Caco-2 (cell line): ENCODE data around the gene CNIH2. TPM values are rescaled to one million over a fixed set of nuclear protein-coding genes. Genes with fewer than 3 reads are reported as not detected.

Experiments used
- BruUV-seq: library from RNA; stranded (reverse); fragments of 400-500 nt; replicated peaks from 2 replicates; lab custom pipeline; 2021; lab: Mats Ljungman, UMichigan
- CTCF ChIA-PET: fragments of 300-600 bp; sonication (Branson Sonifier 250); formaldehyde crosslinking; loops from one replicate; lab custom pipeline; 2022; ENCODE audit warnings: antibody characterized with exemption; lab: Charles Lee
- POLR2A ChIA-PET: fragments of 300-600 bp; sonication (Branson Sonifier 250); formaldehyde crosslinking; loops from one replicate; lab custom pipeline; 2022; ENCODE audit warnings: antibody characterized with exemption; lab: Charles Lee
- DNase-seq, 2 experiments: peaks; one replicate each; pipeline versions ENCODE4 v3.0.0 to v3.0.0-alpha.2; 2020 to 2022
- H3K27me3 ChIP-seq: replicated peaks from 2 replicates; pipeline ENCODE4 v1.6.0; 2011; ENCODE audit warnings: low read length; ENCODE audit not compliant: control insufficient read depth, insufficient read depth
- H3K36me3 ChIP-seq: 2 replicates; pipeline ENCODE4 v1.5.1; 2011; ENCODE audit warnings: low read length; ENCODE audit not compliant: control insufficient read depth, insufficient read depth
- H3K4me1 ChIP-seq: fragments of 250-450 bp; sonication (Bioruptor Pico); 2 replicates; pipeline ENCODE4 v1.5.1; 2020; ENCODE audit warnings: mild to moderate bottlenecking
- H3K4me3 ChIP-seq: 2 replicates; pipeline ENCODE4 v1.5.1; 2011; ENCODE audit warnings: low read depth, mild to moderate bottlenecking, control low read depth, low read length
- H3K9me3 ChIP-seq: fragments of 250-450 bp; sonication (Bioruptor Pico); 2 replicates; pipeline ENCODE4 v1.5.1; 2020; ENCODE audit warnings: mild to moderate bottlenecking, moderate library complexity
- H3K27ac Mint-ChIP-seq: one replicate; pipeline ENCODE4 v1.8.0; 2022; ENCODE audit warnings: mixed read lengths; ENCODE audit not compliant: unreplicated experiment
- H3K27me3 Mint-ChIP-seq: one replicate; pipeline ENCODE4 v1.8.0; 2022; ENCODE audit warnings: mixed read lengths; ENCODE audit not compliant: insufficient read depth, unreplicated experiment
- H3K36me3 Mint-ChIP-seq: one replicate; pipeline ENCODE4 v1.8.0; 2022; ENCODE audit warnings: mild to moderate bottlenecking, mixed read lengths; ENCODE audit not compliant: insufficient read depth, unreplicated experiment
- H3K4me1 Mint-ChIP-seq: one replicate; pipeline ENCODE4 v1.8.0; 2022; ENCODE audit warnings: low read depth, mixed read lengths; ENCODE audit not compliant: unreplicated experiment
- H3K4me3 Mint-ChIP-seq: one replicate; pipeline ENCODE4 v1.8.0; 2022; ENCODE audit warnings: mild to moderate bottlenecking, moderate library complexity, mixed read lengths; ENCODE audit not compliant: unreplicated experiment
- H3K9me3 Mint-ChIP-seq: one replicate; pipeline ENCODE4 v1.8.0; 2022; ENCODE audit warnings: mixed read lengths; ENCODE audit not compliant: unreplicated experiment
- CTCF ChIP-seq, 2 experiments: fragments of 200-600 bp in 1 of 2; IDR thresholded peaks; 1 replicate in 1 of 2; 2 replicates in 1 of 2; pipeline versions ENCODE4 v1.5.1 to v1.8.0; 2011 to 2022; ENCODE audit warnings: antibody characterized with exemption in 1 of 2, control low read depth in 1 of 2, inconsistent platforms in 1 of 2, low read depth in 1 of 2, low read length in 1 of 2, mild to moderate bottlenecking in 1 of 2, moderate library complexity in 1 of 2; ENCODE audit not compliant: insufficient read depth in 1 of 2, severe bottlenecking in 1 of 2, unreplicated experiment in 1 of 2
- intact Hi-C: fragments of 100-400 bp; cut with micrococcal nuclease; formaldehyde crosslinking; loops from one replicate; pipeline ENCODE4 v1.10.0; 2022; ENCODE audit not compliant: unreplicated experiment
- total RNA-seq: library from RNA; stranded (reverse); gene quantifications from 2 replicates; pipeline ENCODE4 v1.2.3, GENCODE V29; 2022

Gene CNIH2
- total RNA-seq, 1 experiment from 2014 or later = 6.1 TPM

GRCh38 chr11:66268952-66269905 lies 8.7 kb upstream of the CNIH2 start:
- DNase-seq = peak; percentile 55 to 70
- H3K36me3 ChIP-seq = peaks cover 4% of the 10 kb centered on the region
- H3K9me3 ChIP-seq = no peaks in the 10 kb centered on the region
- no peaks in the 10 kb centered on the region for H3K9me3 Mint-ChIP-seq
- CTCF ChIA-PET = interaction anchor here (0.7 to 2.1 kb wide), 3 partner anchors 17 to 47 kb away, joined by 4 to 9 read pairs (median 5); no protein-coding TSS in a partner anchor
- BruUV-seq = TSS peak; percentile 58
- peak overlapping the region; percentile 78 for H3K4me3 ChIP-seq
- peak in 1 of 2 experiments; percentile 49 for TF ChIP-seq CTCF (IDR thresholded peaks at IDR 0.05; ENCODE audit: insufficient read depth in 1 of 2, low read depth in 1 of 2, low read length in 1 of 2, severe bottlenecking in 1 of 2, unreplicated experiment in 1 of 2)
- H3K4me1 ChIP-seq = no peaks in the 10 kb centered on the region
- H3K4me1 Mint-ChIP-seq = peaks cover 8% of the 10 kb centered on the region
- POLR2A ChIA-PET = no interaction called here
- no peaks in the 10 kb centered on the region for H3K27me3 Mint-ChIP-seq
- intact Hi-C loops = loop anchor here (1.0 kb wide), 4 partner anchors 8 to 43 kb away; partner anchors contain the start of gene YIF1A
- H3K27ac Mint-ChIP-seq = peak overlapping the region; percentile 87
- H3K27me3 ChIP-seq = no peaks in the 10 kb centered on the region
- H3K36me3 Mint-ChIP-seq = peaks cover 53% of the 10 kb centered on the region
- H3K4me3 Mint-ChIP-seq = peak overlapping the region; percentile 92

DNA sequence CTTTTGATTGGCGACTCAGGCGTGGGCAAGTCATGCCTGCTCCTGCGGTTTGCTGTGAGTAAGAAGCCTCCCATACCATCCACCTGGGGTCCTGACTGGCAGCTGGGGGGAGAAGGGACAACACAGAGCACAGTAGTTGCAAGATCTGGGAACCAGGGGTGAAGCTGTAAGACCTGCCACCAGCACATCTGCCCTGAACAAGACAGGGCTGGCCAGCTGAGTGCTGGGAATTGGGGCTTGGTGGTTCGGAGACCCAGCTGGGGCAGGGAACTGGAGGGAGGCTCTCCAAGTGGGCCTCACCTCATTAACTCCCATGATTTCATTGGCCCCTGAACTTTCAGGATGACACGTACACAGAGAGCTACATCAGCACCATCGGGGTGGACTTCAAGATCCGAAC lies 6.2 kb upstream of the CNIH2 start:
- peaks cover 6% of the 10 kb centered on the region for H3K4me1 Mint-ChIP-seq
- TF ChIP-seq CTCF (IDR thresholded peaks at IDR 0.05; ENCODE audit: insufficient read depth in 1 of 2, low read depth in 1 of 2, low read length in 1 of 2, severe bottlenecking in 1 of 2, unreplicated experiment in 1 of 2) = no peak
- no peaks in the 10 kb centered on the region for H3K9me3 ChIP-seq
- no peaks in the 10 kb centered on the region for H3K4me1 ChIP-seq
- H3K27ac Mint-ChIP-seq = no peak overlapping the region
- H3K4me3 ChIP-seq = no peak overlapping the region
- BruUV-seq = no TSS peak
- CTCF ChIA-PET = interaction anchor here (0.5 to 0.6 kb wide), 3 partner anchors 12 to 202 kb away, joined by 3 to 9 read pairs (median 5); partner anchors contain the start of gene PACS1
- intact Hi-C loops = no loop called here
- H3K9me3 Mint-ChIP-seq = no peaks in the 10 kb centered on the region
- no peak overlapping the region for H3K4me3 Mint-ChIP-seq
- peaks cover 5% of the 10 kb centered on the region for H3K36me3 ChIP-seq
- no peaks in the 10 kb centered on the region for H3K27me3 Mint-ChIP-seq
- POLR2A ChIA-PET = interaction anchor here (0.6 kb wide), 1 partner anchor 17 kb away, joined by 4 read pairs; the partner anchor contains the start of gene YIF1A
- H3K27me3 ChIP-seq = no peaks in the 10 kb centered on the region
- no peak for DNase-seq
- peaks cover 64% of the 10 kb centered on the region for H3K36me3 Mint-ChIP-seq

DNA sequence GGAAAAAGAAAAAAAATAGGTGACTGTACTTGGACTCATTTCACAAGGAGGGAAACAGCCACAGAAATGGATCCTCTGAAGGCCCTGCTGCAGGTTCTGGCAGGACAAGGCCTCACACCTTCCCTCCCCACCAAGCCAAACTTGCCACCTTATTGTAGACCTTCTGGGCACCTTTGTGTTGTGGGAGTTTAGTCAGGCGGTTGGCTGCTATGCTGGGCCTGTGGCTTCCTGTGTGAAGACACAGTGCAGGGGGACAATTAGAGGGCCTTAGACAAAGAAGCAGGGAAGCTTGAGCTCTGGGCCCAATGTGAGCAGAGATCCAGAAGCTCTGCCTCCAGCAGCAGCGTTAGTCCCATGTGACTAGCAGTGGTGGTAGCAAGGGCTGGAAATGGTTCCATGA lies 5.4 kb upstream of the CNIH2 start:
- no peaks in the 10 kb centered on the region for H3K4me1 Mint-ChIP-seq
- H3K36me3 ChIP-seq = peaks cover 5% of the 10 kb centered on the region
- H3K4me1 ChIP-seq = peaks cover 6% of the 10 kb centered on the region
- H3K9me3 Mint-ChIP-seq = no peaks in the 10 kb centered on the region
- POLR2A ChIA-PET = no interaction called here
- H3K27ac Mint-ChIP-seq = no peak overlapping the region
- no TSS peak for BruUV-seq
- peaks cover 59% of the 10 kb centered on the region for H3K36me3 Mint-ChIP-seq
- H3K27me3 Mint-ChIP-seq = no peaks in the 10 kb centered on the region
- no peak for DNase-seq
- H3K27me3 ChIP-seq = no peaks in the 10 kb centered on the region
- H3K4me3 Mint-ChIP-seq = no peak overlapping the region
- H3K4me3 ChIP-seq = no peak overlapping the region
- TF ChIP-seq CTCF (IDR thresholded peaks at IDR 0.05; ENCODE audit: insufficient read depth in 1 of 2, low read depth in 1 of 2, low read length in 1 of 2, severe bottlenecking in 1 of 2, unreplicated experiment in 1 of 2) = no peak
- CTCF ChIA-PET = interaction anchor here (1.2 kb wide), 1 partner anchor 51 kb away, joined by 3 read pairs; no protein-coding TSS in a partner anchor
- H3K9me3 ChIP-seq = no peaks in the 10 kb centered on the region
- intact Hi-C loops = no loop called here
